ENCODE results near the gene SMU1.
"Not testable (repeated sequence)": the region's sequence is repeated elsewhere in the genome, so short reads cannot be mapped to it uniquely, and the experiment has no call there.

SMU1 gene

DNA sequence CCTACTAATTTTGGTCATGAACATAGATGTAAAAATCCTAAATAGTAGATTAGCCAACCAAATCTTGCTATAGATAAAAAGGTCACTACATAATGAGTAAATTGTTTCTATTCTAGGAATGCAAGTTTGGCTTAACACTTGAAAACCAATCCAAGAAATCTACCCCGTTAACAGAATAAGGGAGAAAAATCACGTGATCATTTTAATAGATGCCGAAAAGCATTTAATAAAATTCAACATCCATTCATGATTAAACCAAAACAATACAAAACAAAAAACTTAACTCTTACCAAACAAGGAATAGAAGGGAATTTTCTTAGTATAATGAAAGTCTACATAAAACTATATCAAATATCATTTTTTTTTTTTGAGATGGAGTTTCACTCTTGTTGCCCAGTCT lies 20.7 kb upstream of the SMU1 start:
- Histone ChIP-seq H3K9me3 (ENCODE audit: control insufficient read depth, insufficient read depth, low read length) (no peaks in the 10 kb centered on the region), H3K9ac (ENCODE audit: low read depth, low read length) (no peak overlapping the region), H3K4me1 (ENCODE audit: insufficient read depth, low read length) (no peaks in the 10 kb centered on the region), H3K36me3 (ENCODE audit: insufficient read depth, low read length) (no peaks in the 10 kb centered on the region)

DNA sequence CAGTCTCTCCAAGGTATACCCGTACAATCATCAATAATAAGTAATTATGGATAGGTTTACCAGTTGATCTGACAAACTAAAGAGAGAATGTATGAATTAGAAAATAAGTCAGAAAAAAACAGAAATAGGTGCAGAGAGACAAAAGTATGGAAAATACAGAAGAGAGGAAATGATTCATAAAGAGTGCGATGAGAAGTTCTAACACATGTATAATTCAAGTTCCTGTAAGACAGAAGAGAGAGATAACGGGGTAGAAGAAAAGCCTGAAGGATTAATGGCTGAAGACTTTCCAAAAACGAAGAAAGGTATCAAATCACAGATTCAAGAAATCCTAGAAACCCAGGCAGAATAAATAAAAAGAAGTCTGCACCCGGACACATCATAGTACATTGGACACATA lies 16.2 kb upstream of the SMU1 start:
- Histone ChIP-seq H3K4me1 (ENCODE audit: insufficient read depth, low read length) (no peaks in the 10 kb centered on the region), H3K9ac (ENCODE audit: low read depth, low read length) (no peak overlapping the region), H3K9me3 (ENCODE audit: control insufficient read depth, insufficient read depth, low read length) (no peaks in the 10 kb centered on the region)

DNA sequence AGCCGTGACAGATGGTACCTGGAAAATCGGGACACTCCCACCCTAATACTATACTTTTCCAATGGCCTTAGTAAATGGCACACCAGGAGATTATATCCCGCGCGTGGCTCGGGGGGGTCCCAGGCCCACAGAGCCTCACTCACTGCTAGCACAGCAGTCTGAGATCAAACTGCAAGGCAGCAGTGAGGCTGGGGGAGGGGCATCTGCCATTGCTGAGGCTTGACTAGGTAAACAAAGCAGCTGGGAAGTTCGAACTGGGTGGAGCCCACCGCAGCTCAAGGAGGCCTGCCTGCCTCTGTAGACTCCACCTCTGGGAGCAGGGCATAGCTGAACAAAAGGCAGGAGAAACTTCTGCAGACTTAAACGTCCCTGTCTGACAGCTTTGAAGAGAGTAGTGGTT lies 9.2 kb upstream of the SMU1 start:
- not testable (repeated sequence) for H3K4me1 ChIP-seq (ENCODE audit: insufficient read depth, low read length); H3K9ac ChIP-seq (ENCODE audit: low read depth, low read length); H3K36me3 ChIP-seq (ENCODE audit: insufficient read depth, low read length); H3K9me3 ChIP-seq (ENCODE audit: control insufficient read depth, insufficient read depth, low read length)

More for the DNA sequence above, 16.2 kb upstream of the SMU1 start:
- H3K36me3 ChIP-seq (ENCODE audit: insufficient read depth, low read length): no peaks in the 10 kb centered on the region

DNA sequence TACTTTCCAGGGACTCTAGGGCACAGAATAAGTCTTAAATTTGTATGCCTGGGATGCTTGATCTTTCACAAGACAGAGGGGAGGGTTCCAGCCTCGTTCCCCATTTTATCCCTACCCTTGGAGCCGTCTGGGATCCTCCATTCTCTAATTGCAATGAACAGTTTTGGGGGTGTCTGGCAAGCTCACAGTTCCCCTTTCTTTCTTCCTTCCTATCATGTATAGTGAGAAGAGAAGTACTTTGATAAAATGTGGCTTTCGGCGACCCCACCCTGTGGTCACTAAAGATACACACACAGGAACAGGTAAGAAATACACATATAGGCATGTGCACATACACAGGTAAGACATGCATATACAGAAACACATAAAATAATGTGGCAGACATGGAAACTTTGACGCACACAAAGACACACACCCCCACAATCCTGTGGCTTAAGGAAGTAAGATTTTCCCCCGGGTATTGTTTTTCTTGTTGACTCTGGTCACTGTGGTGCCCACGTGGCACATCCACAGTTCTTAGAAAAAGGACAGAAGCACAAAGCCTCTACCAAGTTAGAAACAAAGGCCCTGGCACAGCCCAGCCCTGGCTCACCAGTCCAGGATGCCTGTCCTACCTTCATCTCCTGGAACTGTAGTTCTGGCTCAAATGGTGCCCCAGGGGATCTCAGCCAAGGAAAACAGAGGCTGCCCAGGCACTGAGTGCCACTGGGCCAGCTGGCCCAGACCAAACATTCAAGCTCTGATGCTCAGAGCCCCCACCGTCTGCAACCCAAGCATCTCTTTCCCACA lies 6.3 kb upstream of the SMU1 start:
- Histone ChIP-seq H3K9ac (ENCODE audit: low read depth, low read length) (no peak overlapping the region), H3K36me3 (ENCODE audit: insufficient read depth, low read length) (no peaks in the 10 kb centered on the region), H3K9me3 (ENCODE audit: control insufficient read depth, insufficient read depth, low read length) (no peaks in the 10 kb centered on the region), H3K4me1 (ENCODE audit: insufficient read depth, low read length) (0 out of 2 replicates have a peak, but pooled peaks cover 6% of the 10 kb centered on the region)

DNA sequence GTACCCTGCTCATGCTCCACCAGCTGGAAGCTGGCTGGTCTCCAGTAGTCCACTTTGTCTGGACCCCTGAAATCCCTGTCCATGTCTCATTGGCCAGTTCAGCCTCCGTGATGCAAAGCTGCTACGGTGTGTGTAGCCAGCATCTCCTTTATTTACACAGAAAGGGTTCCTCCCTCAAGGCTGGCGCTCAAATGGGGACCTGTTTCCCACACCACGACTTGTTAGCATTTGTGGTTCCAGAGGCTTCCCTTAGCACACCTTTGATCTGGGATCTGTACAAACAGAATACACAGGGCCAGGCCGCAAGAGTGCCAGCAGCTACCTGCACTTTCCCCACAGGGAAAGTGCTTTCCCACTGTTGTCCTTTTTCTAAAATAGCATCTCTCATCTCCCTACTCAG lies 5.7 kb upstream of the SMU1 start:
- H3K9me3 ChIP-seq (ENCODE audit: control insufficient read depth, insufficient read depth, low read length): no peaks in the 10 kb centered on the region
- H3K36me3 ChIP-seq (ENCODE audit: insufficient read depth, low read length): no peaks in the 10 kb centered on the region
- H3K9ac ChIP-seq (ENCODE audit: low read depth, low read length): no peak overlapping the region
- 0 out of 2 replicates have a peak, but pooled peaks cover 6% of the 10 kb centered on the region for H3K4me1 ChIP-seq (ENCODE audit: insufficient read depth, low read length)

DNA sequence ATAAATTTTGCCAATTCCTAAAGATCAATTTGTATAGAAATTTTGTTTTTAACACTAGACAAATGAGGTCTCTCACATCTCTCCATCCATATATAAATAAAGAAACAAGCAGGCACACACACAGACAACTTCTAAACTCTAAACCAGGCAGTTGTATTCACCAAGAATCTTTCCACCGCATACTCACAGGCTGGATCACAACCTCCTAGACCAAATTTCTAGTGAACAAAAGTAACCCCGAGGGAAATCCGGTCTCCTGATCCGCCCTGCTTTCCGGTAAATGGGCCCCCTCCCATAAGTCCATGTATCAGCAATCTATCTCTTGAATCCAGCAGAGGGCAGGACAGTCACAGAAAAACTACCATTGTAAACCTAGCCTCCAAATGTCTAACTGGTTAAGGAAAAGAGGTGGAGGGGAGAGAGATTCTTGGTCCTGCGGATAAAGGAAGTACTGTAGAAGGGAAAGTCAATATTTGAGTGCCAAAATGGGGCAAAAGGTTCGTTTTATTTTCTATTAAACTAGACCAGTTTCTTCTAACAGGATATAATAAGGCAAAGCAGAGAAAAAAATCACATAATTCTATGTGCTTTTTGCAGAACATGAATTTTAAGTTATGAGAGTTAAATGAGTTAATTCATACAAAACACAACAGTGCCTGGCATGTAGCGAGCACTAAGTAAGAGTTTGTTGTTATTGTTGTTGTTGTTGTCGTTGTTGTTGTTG lies 4.8 kb upstream of the SMU1 start:
- peak overlapping the region; percentile 38; the same call in 1 of the 2 replicates for H3K9ac ChIP-seq (ENCODE audit: low read depth, low read length)

DNA sequence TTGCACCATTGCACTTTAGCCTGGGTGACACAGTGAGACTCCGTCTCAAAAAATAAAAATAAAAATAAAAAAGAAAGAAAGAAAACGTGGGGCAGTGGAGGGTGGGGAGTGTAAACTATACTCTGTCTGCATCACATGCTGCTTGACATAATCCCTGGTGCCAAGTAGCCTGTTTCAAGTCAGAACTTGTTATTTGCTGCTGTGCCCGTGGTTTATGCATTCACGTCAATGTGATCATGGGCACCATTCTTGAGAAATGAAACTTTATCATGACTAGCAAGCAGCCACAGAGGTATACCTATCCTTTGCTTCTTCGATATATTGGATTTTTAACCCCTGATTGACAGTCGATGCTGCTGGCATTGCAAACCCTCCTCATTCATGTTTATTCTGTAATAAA lies 4.1 kb upstream of the SMU1 start:
- Histone ChIP-seq H3K9me3 (ENCODE audit: control insufficient read depth, insufficient read depth, low read length) (no peaks in the 10 kb centered on the region), H3K9ac (ENCODE audit: low read depth, low read length) (no peak overlapping the region), H3K4me1 (ENCODE audit: insufficient read depth, low read length) (peaks cover 9% of the 10 kb centered on the region; the same call in 1 of the 2 replicates), H3K36me3 (ENCODE audit: insufficient read depth, low read length) (no peaks in the 10 kb centered on the region)

More for the DNA sequence above, 4.8 kb upstream of the SMU1 start:
- Histone ChIP-seq H3K4me1 (ENCODE audit: insufficient read depth, low read length) (0 out of 2 replicates have a peak, but pooled peaks cover 6% of the 10 kb centered on the region), H3K36me3 (ENCODE audit: insufficient read depth, low read length) (no peaks in the 10 kb centered on the region), H3K9me3 (ENCODE audit: control insufficient read depth, insufficient read depth, low read length) (no peaks in the 10 kb centered on the region)

DNA sequence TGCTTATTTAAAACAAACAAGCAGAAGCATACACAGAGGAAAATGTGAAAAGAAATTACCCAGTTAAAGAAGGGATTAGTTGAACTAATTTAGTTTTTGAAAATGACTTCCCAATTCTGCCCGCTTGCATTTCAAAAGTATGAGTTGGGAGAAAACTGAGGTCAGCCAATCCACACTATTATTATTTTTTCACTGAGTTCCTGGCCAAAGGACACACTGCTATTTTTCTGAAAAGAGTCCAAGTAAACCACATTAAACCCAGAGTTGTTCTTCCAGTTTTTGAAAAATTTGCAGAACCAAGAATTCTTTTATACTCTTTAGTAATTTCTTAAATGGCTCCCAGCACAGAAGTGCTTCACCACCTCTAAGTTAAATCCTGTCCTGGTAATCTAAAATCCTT lies 7.5 kb downstream of the SMU1 start:
- Histone ChIP-seq H3K9me3 (ENCODE audit: control insufficient read depth, insufficient read depth, low read length) (no peaks in the 10 kb centered on the region), H3K9ac (ENCODE audit: low read depth, low read length) (no peak overlapping the region), H3K36me3 (ENCODE audit: insufficient read depth, low read length) (peaks cover 15% of the 10 kb centered on the region), H3K4me1 (ENCODE audit: insufficient read depth, low read length) (no peaks in the 10 kb centered on the region)

DNA sequence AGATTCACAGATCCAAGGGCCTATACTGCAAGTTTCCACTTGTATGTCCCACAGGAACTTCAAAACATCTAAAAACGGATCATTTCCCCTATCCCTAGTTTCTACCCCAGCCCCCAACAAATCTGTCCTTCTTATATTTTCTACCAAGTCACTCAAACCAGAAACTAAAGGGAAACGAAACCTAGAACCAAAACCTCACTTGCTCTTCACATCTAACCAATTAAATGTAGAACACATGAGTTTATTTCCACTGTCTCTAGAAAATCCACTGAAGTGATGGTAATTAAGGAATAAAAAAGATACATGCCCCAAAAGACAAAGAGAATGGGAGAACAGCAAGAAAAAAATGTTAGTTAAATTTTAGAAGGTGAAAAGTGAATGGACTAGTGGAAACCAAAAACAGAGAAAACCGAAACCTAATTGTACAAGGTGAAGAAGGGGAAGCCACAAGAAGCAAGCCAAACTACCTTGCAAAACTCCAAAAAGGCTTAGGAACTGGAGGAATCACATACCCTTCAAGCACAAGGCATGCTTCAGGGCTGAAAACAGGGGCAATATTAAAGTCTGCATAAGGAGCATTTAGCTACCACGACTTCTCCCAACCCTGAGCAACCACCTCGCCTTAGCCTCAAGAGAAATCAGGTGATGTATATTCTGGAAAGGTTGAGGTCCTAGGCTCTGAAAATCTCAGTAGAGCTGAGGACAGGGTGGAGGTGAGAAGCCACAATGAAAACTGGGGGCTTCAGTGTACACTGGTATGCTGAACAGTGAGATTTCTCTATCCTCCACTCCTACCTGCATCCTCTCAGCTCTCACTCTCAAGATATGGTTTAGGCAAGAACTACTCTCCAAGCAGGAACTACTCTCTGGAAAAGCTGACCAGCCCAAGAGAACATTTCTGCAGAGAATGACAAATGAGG lies 11.1 kb downstream of the SMU1 start:
- peaks cover 19% of the 10 kb centered on the region for H3K36me3 ChIP-seq (ENCODE audit: insufficient read depth, low read length)
- no peaks in the 10 kb centered on the region for H3K4me1 ChIP-seq (ENCODE audit: insufficient read depth, low read length)
- H3K9me3 ChIP-seq (ENCODE audit: control insufficient read depth, insufficient read depth, low read length): no peaks in the 10 kb centered on the region
- no peak overlapping the region for H3K9ac ChIP-seq (ENCODE audit: low read depth, low read length)

DNA sequence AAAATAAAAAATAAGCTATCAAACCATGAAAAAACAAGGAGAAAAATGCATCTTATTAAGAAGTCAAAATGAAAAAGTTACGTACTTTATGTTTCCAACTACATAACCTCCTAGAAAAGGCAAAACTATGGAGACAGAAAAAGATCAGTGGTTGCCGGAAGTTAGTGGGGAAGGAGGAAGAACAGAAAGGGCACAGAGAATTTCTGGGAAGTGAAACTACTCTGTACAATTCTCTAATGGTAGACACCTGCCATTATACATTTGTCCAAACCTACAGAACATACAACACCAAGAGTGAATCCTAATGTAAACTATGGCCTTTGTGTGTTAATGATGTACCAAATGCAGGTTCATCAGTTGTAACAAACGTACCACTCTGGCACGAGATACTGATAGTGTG lies 25.3 kb downstream of the SMU1 start:
- Histone ChIP-seq H3K4me1 (ENCODE audit: insufficient read depth, low read length) (no peaks in the 10 kb centered on the region), H3K9ac (ENCODE audit: low read depth, low read length) (no peak overlapping the region), H3K9me3 (ENCODE audit: control insufficient read depth, insufficient read depth, low read length) (no peaks in the 10 kb centered on the region), H3K36me3 (ENCODE audit: insufficient read depth, low read length) (peaks cover 20% of the 10 kb centered on the region)

DNA sequence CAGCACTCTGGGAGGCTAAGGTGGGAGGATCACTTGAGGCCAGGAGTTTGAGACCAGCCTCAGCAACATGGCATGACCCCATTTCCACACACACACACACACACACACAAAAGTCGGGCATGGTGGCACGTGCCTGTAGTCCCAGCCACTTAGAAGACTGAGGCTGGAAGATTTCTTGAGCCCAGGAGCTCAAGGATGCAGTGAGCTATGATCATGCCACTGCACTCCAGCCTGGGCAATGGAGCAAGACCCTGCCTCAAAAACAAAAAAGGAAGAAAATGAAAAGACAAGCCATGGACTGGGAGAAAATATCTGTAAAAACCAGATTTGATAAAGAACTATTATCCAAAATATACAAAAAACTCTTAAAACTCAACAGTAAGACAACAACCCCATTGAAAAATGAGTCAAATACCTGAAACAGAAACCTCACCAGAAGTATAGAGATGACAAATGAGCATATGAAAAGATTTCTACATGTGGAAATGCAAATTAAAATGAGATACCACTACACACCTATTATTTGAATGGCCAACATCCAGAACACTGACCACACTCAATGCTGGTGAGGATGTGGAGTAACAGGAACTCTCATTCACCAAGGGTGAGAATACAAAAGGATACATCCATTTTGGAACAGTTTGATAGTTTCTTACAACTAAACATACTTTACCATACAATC lies 26.7 kb downstream of the SMU1 start:
- Histone ChIP-seq H3K36me3 (ENCODE audit: insufficient read depth, low read length) (peaks cover 18% of the 10 kb centered on the region), H3K9me3 (ENCODE audit: control insufficient read depth, insufficient read depth, low read length) (no peaks in the 10 kb centered on the region), H3K4me1 (ENCODE audit: insufficient read depth, low read length) (no peaks in the 10 kb centered on the region), H3K9ac (ENCODE audit: low read depth, low read length) (no peak overlapping the region)

DNA sequence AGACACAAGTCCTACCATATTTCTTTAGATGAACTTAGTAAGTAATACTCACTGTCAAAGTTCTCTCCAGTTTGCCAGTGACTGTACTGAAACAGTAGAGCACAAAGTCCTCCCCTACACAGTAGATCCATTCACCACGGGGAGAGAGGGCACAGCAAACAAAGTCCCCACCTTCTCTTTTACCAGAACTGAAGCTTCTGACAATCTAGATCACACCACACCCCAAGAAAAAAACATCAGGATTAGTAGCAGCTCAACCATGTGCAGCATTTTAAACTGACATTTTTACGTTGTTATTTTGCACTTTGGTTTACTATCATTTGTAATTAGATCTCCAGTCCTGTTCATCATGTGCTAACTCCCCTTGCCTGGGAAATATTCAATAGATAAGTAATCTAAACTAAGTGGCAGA lies 28.4 kb downstream of the SMU1 start:
- no peak overlapping the region for H3K9ac ChIP-seq (ENCODE audit: low read depth, low read length)
- H3K4me1 ChIP-seq (ENCODE audit: insufficient read depth, low read length): no peaks in the 10 kb centered on the region
- peaks cover 13% of the 10 kb centered on the region for H3K36me3 ChIP-seq (ENCODE audit: insufficient read depth, low read length)
- no peaks in the 10 kb centered on the region for H3K9me3 ChIP-seq (ENCODE audit: control insufficient read depth, insufficient read depth, low read length)

DNA sequence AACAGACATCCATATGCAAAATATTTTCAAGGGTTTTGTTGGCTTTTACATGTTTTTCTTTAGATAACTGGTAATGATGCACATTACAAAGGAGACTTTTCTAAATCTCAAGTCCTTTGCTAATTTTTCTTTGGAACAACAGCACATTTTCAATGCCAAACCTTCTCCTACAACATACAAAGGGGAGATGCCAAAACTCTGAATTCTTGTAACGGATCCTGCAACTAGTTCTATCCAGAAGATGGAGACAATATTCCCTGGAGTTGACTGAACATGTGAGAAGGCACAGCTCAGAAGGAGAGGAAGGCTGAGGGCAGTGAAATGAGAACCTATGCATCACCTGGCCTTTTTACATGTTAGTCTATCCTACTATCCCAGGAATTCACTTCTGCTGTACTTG lies 30.4 kb downstream of the SMU1 start:
- no peaks in the 10 kb centered on the region for H3K9me3 ChIP-seq (ENCODE audit: control insufficient read depth, insufficient read depth, low read length)
- H3K9ac ChIP-seq (ENCODE audit: low read depth, low read length): no peak overlapping the region
- no peaks in the 10 kb centered on the region for H3K4me1 ChIP-seq (ENCODE audit: insufficient read depth, low read length)
- peaks cover 7% of the 10 kb centered on the region for H3K36me3 ChIP-seq (ENCODE audit: insufficient read depth, low read length)

Measured in ES-I3 (cell line).